ENCODE measurements around the gene DNAJC30. TPM values are rescaled to one million over a fixed set of nuclear protein-coding genes. Genes with fewer than 3 reads are reported as not detected.
"Not testable (repeated sequence)": the region's sequence is repeated elsewhere in the genome, so short reads cannot be mapped to it uniquely, and the experiment has no call there.

DNAJC30 gene
- total RNA-seq, 2 donors from 2014 or later = 6.2 to 7.7 TPM

- DNase-seq (ENCODE audit: low spot score) = no peak
- intact Hi-C loops (cut with DNase I) = no loop called here
Measured at GRCh38 chr7:73663033-73663432, 20.2 kb downstream of the DNAJC30 start.

- DNase-seq (ENCODE audit: low spot score); intact Hi-C loops (cut with DNase I): not testable (repeated sequence)
Measured at GRCh38 chr7:73660594-73660993, 22.7 kb downstream of the DNAJC30 start.

- intact Hi-C loops (cut with DNase I) = no loop called here
- DNase-seq (ENCODE audit: low spot score) = no peak
Measured at GRCh38 chr7:73659983-73660382, 23.3 kb downstream of the DNAJC30 start.

GRCh38 chr7:73655309-73655708 lies 27.9 kb downstream of the DNAJC30 start:
- DNase-seq (ENCODE audit: low spot score); intact Hi-C loops (cut with DNase I): not testable (repeated sequence)

- intact Hi-C loops (cut with DNase I) = no loop called here
- no peak for DNase-seq (ENCODE audit: low spot score)
Measured at GRCh38 chr7:73652541-73652949, 30.7 kb downstream of the DNAJC30 start.

GRCh38 chr7:73650524-73650923 lies 32.7 kb downstream of the DNAJC30 start:
- intact Hi-C loops (cut with DNase I) = no loop called here
- DNase-seq (ENCODE audit: low spot score) = no peak

GRCh38 chr7:73649576-73649975 lies 33.7 kb downstream of the DNAJC30 start:
- no peak for DNase-seq (ENCODE audit: low spot score)
- intact Hi-C loops (cut with DNase I) = no loop called here

- no peak for DNase-seq (ENCODE audit: low spot score)
- intact Hi-C loops (cut with DNase I) = no loop called here
Measured at GRCh38 chr7:73648593-73649332, 34.5 kb downstream of the DNAJC30 start.

- intact Hi-C loops (cut with DNase I) = no loop called here
- no peak for DNase-seq (ENCODE audit: low spot score)
Measured at GRCh38 chr7:73647725-73648592, 35.3 kb downstream of the DNAJC30 start.

GRCh38 chr7:73646785-73647724 lies 36.2 kb downstream of the DNAJC30 start:
- intact Hi-C loops (cut with DNase I) = no loop called here
- no peak for DNase-seq (ENCODE audit: low spot score)

- intact Hi-C loops (cut with DNase I) = no loop called here
- no peak for DNase-seq (ENCODE audit: low spot score)
Measured at GRCh38 chr7:73645643-73646174, 37.5 kb downstream of the DNAJC30 start.

- DNase-seq (ENCODE audit: low spot score) = no peak
- intact Hi-C loops (cut with DNase I) = no loop called here
Measured at GRCh38 chr7:73644688-73645286, 38.5 kb downstream of the DNAJC30 start.

GRCh38 chr7:73642834-73643233 lies 40.4 kb downstream of the DNAJC30 start:
- no peak for DNase-seq (ENCODE audit: low spot score)
- intact Hi-C loops (cut with DNase I) = no loop called here

- intact Hi-C loops (cut with DNase I) = no loop called here
- DNase-seq (ENCODE audit: low spot score) = no peak
Measured at GRCh38 chr7:73638911-73639310, 44.3 kb downstream of the DNAJC30 start.

GRCh38 chr7:73635428-73636200 lies 47.6 kb downstream of the DNAJC30 start:
- intact Hi-C loops (cut with DNase I) = no loop called here
- DNase-seq (ENCODE audit: low spot score) = no peak

- no peak for DNase-seq (ENCODE audit: low spot score)
- intact Hi-C loops (cut with DNase I) = no loop called here
Measured at GRCh38 chr7:73633844-73634243, 49.4 kb downstream of the DNAJC30 start.

GRCh38 chr7:73633323-73633722 lies 49.9 kb downstream of the DNAJC30 start:
- no peak for DNase-seq (ENCODE audit: low spot score)
- intact Hi-C loops (cut with DNase I) = no loop called here

- no peak for DNase-seq (ENCODE audit: low spot score)
- intact Hi-C loops (cut with DNase I) = no loop called here
Measured at GRCh38 chr7:73631558-73631957, 51.7 kb downstream of the DNAJC30 start.

All from posterior vena cava (tissue), 2 donors.